Activated naive CD4-positive, alpha-beta T cell treated with anti-CD3 and anti-CD28 coated beads, Interleukin-2, amount 50 U/mL, for 16 hours (primary cell): ENCODE measurements around the gene MYDGF.
"Not testable (repeated sequence)": the region's sequence is repeated elsewhere in the genome, so short reads cannot be mapped to it uniquely, and the experiment has no call there.

ENCODE experiments used
- DNase-seq: peaks from one replicate; pipeline ENCODE4 v3.0.0-alpha.2; 2020

The MYDGF gene

GRCh38 chr19:4669723-4670480 lies at the start of gene MYDGF:
MYDGF (minus strand) TSS chr19:4670342; CDS start chr19:4670334, 8 bp downstream.
- DNase-seq, result peak; percentile 97

- DNase-seq, result no peak
Measured at GRCh38 chr19:4719499-4719866, 49.3 kb upstream of the MYDGF start.

GRCh38 chr19:4717966-4718701 lies 48.0 kb upstream of the MYDGF start:
- DNase-seq, result no peak

DNA sequence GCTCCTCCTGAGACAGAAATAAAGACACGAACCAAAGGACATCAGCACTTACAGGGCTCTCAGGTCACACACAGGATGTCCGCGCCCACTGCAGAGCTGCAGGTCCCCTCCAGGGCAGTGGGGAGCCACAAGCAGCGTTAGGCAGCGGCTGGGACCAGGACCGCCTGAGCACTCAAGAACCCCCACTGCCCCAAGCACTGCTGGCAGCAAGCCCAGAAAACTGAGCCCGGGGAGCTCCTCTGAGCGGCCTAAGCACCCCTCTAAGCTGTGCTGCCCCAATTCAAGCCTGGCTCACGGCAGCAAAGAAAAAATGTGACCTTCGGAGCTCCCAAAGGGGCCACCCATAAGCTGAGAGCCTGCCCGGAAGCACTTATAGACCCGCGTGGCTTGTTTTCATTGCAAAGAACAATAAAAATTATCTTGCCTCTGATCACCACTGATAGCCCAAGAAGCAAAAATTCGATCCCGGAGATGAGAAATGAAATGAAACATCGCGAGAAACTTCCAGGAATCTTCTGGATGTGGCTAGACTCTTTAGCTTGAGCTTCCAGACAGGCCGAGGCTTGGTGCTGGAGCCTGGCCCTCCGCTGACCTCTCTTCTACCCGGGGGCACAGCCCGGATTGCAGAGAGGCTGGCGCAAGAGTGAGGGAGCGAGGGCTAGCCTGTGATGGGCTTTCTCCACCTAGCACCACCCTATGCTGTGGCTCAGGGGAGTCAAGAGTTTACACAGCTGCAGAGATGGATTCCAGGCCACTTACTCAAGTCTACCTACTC lies 47.2 kb upstream of the MYDGF start:
- no peak for DNase-seq

- no peak for DNase-seq
Measured at GRCh38 chr19:4715529-4716221, 45.5 kb upstream of the MYDGF start.

DNA sequence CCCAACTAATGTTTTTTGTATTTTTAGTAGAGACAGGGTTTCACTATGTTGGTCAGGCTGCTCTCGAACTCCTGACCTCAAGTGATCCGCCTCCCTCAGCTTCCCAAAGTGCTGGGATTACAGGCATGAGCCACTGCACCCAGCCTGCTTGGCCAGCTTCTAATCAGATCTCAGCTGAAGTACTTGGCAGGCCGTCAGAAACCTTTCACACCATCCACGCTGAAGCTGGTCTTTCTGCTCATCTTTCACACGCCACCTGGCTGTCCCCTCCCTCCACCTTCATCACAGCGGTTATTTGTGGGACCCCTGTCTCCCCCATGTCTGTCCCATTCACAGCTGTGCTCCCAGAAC lies 45.0 kb upstream of the MYDGF start:
- DNase-seq, result not testable (repeated sequence)

GRCh38 chr19:4714016-4714415 lies 43.9 kb upstream of the MYDGF start:
- DNase-seq, result no peak

GRCh38 chr19:4713384-4713951 lies 43.3 kb upstream of the MYDGF start:
- DNase-seq, result no peak

- no peak for DNase-seq
Measured at GRCh38 chr19:4712771-4713170, 42.6 kb upstream of the MYDGF start.

- DNase-seq, result no peak
Measured at GRCh38 chr19:4711211-4711610, 41.1 kb upstream of the MYDGF start.

- DNase-seq, result no peak
Measured at GRCh38 chr19:4710281-4710600, 40.1 kb upstream of the MYDGF start.

DNA sequence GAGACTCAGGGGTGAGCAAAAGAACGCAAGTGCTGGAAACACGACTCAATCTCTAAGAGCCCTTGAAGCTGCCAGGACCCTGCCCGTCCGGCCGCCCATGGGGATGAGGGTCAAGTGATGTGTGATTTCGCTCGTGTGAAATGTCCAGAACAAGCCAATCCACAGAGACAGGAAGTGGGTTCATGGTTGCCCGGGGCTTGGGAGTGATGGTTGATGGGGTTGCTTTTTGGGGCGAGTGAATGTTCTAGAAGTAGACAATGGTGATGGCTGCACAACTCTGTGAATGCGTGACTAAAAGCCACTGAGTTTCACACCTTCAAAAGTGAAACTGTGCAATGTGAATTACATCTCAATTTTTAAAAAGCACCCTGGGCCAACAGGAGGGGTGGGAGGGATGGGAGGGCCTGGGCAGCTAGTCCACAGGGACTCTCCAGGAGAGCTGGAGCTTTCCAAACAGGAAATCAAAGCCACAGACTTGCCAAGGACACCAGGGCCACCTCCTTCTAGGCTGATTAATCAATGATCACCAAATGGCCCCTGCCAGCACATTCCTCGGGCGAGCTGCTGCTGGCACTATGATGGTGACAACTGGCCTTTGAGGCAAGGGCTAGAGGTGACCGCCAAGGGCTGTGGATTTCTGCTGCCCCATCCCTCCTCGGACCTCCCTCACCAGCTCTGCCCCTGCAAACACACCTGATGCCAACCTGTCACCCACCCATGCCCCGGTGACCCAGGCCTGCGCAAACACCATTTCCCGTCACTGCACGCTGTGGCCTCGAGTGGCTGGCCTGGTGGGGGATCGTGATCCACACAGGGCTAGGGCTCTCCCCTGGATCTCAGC lies 39.5 kb upstream of the MYDGF start:
- DNase-seq, result no peak

GRCh38 chr19:4707956-4708650 lies 38.0 kb upstream of the MYDGF start:
- no peak for DNase-seq

GRCh38 chr19:4707322-4707721 lies 37.2 kb upstream of the MYDGF start:
- no peak for DNase-seq

GRCh38 chr19:4705413-4706131 lies 35.4 kb upstream of the MYDGF start:
- no peak for DNase-seq

- no peak for DNase-seq
Measured at GRCh38 chr19:4704317-4704673, 34.2 kb upstream of the MYDGF start.

DNA sequence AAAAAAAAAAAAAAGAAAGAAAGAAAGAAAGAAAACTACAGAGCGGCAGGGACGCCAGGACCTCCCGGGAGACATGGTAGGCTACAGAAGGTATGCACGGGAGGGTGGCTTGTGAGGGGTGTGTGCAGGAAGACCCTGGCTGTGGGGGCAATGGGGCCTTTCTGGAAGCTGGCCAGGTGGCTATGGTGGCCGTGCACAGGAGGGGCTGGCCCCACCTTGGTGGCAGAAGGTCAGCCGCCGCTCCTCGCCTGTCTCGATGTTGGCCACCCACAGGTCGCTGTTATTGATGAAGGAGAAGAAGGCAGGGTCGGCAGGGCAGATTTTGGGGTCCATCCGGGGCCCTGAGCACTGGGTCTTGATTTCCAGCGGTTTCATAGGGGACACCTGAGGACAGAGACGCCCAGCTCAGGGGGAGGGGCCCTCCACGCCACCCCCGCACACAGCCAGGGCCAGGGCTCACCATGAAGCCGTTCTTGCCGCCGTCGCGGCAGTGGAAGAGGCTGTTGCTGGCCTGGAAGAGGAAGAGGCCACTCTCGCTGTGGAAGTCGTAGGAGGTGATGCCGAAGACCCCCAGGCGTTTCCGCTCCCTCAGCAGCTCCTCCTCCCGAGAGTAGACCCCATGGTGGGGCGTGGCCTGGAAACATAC lies 33.7 kb upstream of the MYDGF start:
- no peak for DNase-seq

DNA sequence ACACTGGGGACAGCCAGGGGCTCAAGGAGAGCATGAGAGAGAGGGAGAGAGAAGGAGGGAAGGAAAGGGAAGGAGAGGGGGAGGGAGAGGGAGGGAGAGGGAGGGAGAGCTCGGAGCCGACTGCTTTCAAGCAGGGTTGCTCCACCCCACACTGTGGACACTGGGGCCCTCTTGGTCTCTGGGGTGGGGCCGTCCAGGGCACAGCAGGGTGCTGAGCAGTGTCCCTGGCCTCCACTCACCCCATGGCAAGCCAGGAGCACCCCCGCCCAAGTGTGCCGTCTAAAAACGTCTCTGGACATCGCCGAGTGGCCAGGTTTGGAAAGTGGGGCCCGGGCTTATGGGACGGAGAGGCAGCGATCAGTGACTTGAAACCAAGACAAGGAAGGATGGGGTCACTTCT lies 32.6 kb upstream of the MYDGF start:
- DNase-seq, result no peak

GRCh38 chr19:4701557-4701956 lies 31.4 kb upstream of the MYDGF start:
- no peak for DNase-seq

- DNase-seq, result no peak
Measured at GRCh38 chr19:4700693-4700970, 30.5 kb upstream of the MYDGF start.
